ENCODE data around the gene ZBTB38. TPM values are rescaled to one million over a fixed set of nuclear protein-coding genes. Genes with fewer than 3 reads are reported as not detected.

Gene ZBTB38
- total and polyA plus RNA-seq, 8 donors, result 5.7 to 46.8 (median 30.9) TPM

DNA sequence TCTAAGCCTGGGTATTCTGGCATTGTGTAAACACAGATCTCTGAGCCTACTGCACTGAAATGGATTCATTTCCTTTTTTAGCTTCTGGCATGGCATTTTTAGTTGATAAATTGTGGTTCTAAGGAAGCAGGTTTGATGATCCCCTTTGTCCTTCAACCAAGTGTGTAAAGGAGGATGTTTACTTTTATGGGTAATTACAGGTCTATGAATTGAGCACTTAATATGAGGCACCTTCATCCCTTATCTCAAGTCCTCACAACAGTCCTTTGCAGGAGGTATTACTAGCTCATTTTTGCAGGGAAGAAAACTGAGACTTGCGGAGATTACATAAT is 30.8 kb upstream of the ZBTB38 start:
- TF ChIP-seq, protein P1, sequence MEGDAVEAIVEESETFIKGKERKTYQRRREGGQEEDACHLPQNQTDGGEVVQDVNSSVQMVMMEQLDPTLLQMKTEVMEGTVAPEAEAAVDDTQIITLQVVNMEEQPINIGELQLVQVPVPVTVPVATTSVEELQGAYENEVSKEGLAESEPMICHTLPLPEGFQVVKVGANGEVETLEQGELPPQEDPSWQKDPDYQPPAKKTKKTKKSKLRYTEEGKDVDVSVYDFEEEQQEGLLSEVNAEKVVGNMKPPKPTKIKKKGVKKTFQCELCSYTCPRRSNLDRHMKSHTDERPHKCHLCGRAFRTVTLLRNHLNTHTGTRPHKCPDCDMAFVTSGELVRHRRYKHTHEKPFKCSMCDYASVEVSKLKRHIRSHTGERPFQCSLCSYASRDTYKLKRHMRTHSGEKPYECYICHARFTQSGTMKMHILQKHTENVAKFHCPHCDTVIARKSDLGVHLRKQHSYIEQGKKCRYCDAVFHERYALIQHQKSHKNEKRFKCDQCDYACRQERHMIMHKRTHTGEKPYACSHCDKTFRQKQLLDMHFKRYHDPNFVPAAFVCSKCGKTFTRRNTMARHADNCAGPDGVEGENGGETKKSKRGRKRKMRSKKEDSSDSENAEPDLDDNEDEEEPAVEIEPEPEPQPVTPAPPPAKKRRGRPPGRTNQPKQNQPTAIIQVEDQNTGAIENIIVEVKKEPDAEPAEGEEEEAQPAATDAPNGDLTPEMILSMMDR (IDR thresholded peaks at IDR 0.05), result no peak
- 72 to 79% methylated on average over 1 of the region's 1 CpG for WGBS, 2 donors
- no peak for FAIRE-seq

GRCh38 chr3:141337991-141338390 is 30.3 kb upstream of the ZBTB38 start:
- DNase-seq (no peak), ATAC-seq (no peak), FAIRE-seq (no peak)
- Histone ChIP-seq H3K27me3 (no peaks in the 10 kb centered on the region), H3K36me3 (no peaks in the 10 kb centered on the region), H3K4me3 (no peak overlapping the region), H3K4me1 (peaks cover 0 to 4% (median 0%) of the 10 kb centered on the region in 3 donors), H3K27ac (no peak overlapping the region), H3K9me3 (no peaks in the 10 kb centered on the region)
- intact Hi-C loops (cut with DNase I), result no loop called here
- WGBS, 2 donors, result 80 to 88% methylated on average over 2 of the region's 2 CpGs
- TF ChIP-seq, protein P1 (IDR thresholded peaks at IDR 0.05), result no peak

More for the DNA sequence above, 30.8 kb upstream of the ZBTB38 start:
- peak in 1 of 4 donors; percentile 62 for ATAC-seq
- Histone ChIP-seq H3K4me3 (no peak overlapping the region), H3K36me3 (no peaks in the 10 kb centered on the region), H3K27ac (no peak overlapping the region), H3K27me3 (no peaks in the 10 kb centered on the region), H3K4me1 (peaks cover 0 to 4% (median 0%) of the 10 kb centered on the region in 3 donors), H3K9me3 (no peaks in the 10 kb centered on the region)
- no peak for DNase-seq
- intact Hi-C loops (cut with DNase I), result no loop called here

DNA sequence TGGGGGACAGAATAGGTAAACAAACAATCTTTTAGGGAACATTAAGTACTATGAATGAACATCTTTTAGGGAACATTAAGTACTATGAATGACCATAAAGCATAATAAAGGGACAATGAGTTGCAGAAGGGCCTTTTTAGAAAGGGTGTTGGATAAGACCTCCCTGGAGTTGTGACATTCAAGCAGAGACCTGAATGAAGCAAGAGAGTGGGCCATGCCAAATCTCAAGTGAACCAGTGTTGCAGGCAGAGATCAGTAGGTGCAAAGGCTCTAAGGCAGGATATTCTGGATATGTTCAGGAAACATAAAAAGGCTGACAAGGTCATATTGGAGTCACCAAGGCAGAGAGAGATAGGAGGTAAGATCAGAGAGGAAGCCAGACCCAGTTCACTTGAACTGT is 29.4 kb upstream of the ZBTB38 start:
- H3K27ac ChIP-seq, result no peak overlapping the region
- intact Hi-C loops (cut with DNase I), result no loop called here
- H3K9me3 ChIP-seq, result no peaks in the 10 kb centered on the region
- DNase-seq (no peak), ATAC-seq (no peak), FAIRE-seq (no peak)
- H3K4me3 ChIP-seq, result no peak overlapping the region
- TF ChIP-seq, protein P1 (IDR thresholded peaks at IDR 0.05), result no peak
- no peaks in the 10 kb centered on the region for H3K36me3 ChIP-seq
- peaks cover 0 to 4% (median 0%) of the 10 kb centered on the region in 3 donors for H3K4me1 ChIP-seq
- no peaks in the 10 kb centered on the region for H3K27me3 ChIP-seq

DNA sequence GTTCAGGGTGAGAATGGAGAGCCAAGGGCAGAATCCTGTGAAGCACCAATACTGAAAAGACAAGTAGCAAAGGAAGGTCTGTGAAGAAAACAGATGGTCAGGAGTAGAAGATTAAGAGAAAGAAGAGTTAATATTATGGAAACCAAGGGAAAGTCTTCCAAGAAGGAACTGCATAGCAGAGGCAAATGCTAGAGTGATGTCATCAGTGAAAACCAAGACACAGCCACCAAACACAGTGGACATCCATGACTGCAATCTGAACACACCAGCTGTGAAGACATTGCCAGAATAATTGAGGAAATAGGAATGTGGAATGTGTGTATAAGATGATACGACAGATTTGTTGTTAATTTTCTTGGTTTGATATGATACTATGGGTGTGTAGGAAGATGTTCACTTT is 26.8 kb upstream of the ZBTB38 start:
- intact Hi-C loops (cut with DNase I), result no loop called here
- no peaks in the 10 kb centered on the region for H3K9me3 ChIP-seq
- TF ChIP-seq, protein P1 (IDR thresholded peaks at IDR 0.05), result no peak
- no peak overlapping the region for H3K4me3 ChIP-seq
- DNase-seq (no peak), FAIRE-seq (no peak), ATAC-seq (no peak)
- H3K27me3 ChIP-seq, result no peaks in the 10 kb centered on the region
- 82 to 90% methylated on average over 1 of the region's 1 CpG for WGBS, 2 donors
- H3K27ac ChIP-seq, result no peak overlapping the region
- H3K36me3 ChIP-seq, result no peaks in the 10 kb centered on the region
- H3K4me1 ChIP-seq, result peaks cover 0 to 4% (median 0%) of the 10 kb centered on the region in 3 donors

- Histone ChIP-seq H3K36me3 (no peaks in the 10 kb centered on the region), H3K27ac (no peak overlapping the region), H3K4me3 (no peak overlapping the region), H3K4me1 (peaks cover 0 to 3% (median 0%) of the 10 kb centered on the region in 3 donors), H3K27me3 (no peaks in the 10 kb centered on the region), H3K9me3 (no peaks in the 10 kb centered on the region)
- FAIRE-seq (no peak), ATAC-seq (no peak), DNase-seq (no peak)
- 81 to 82% methylated on average over 5 of the region's 5 CpGs for WGBS, 2 donors
- intact Hi-C loops (cut with DNase I), result no loop called here
- TF ChIP-seq, protein P1 (IDR thresholded peaks at IDR 0.05), result no peak
These were observed 25.9 kb upstream of the ZBTB38 start for GRCh38 chr3:141342386-141342785.
